Right renal pelvis (tissue), 4 donors: ENCODE results near the gene PLEKHN1. TPM values are rescaled to one million over a fixed set of nuclear protein-coding genes. Genes with fewer than 3 reads are reported as not detected.

ENCODE experiments used
- DNase-seq, 4 donors: peaks; one replicate each; pipeline ENCODE4 v3.0.0-alpha.2; 2013; ENCODE audit warnings: low read depth in 4 of 4, low spot score in 3 of 4, missing footprints in 1 of 4
- polyA plus RNA-seq, 4 donors: library from polyadenylated mRNA; unstranded; fragments of 120-200 nt; gene quantifications; one replicate each; pipeline ENCODE4 v1.2.1, GENCODE V29; 2013; ENCODE audit not compliant: insufficient read length in 4 of 4

The PLEKHN1 gene
- polyA plus RNA-seq, 4 donors, result 0.13 to 1.2 (median 0.46) TPM

- DNase-seq, result peak in 3 of 4 donors; percentile 74 to 78 (median 77)
Observed at GRCh38 chr1:958823-959730, 7.2 kb upstream of the PLEKHN1 start, which contains the start of gene NOC2L. Gene NOC2L (minus strand): TSS chr1:959256. CDS start chr1:959240, 16 bp downstream.

DNA sequence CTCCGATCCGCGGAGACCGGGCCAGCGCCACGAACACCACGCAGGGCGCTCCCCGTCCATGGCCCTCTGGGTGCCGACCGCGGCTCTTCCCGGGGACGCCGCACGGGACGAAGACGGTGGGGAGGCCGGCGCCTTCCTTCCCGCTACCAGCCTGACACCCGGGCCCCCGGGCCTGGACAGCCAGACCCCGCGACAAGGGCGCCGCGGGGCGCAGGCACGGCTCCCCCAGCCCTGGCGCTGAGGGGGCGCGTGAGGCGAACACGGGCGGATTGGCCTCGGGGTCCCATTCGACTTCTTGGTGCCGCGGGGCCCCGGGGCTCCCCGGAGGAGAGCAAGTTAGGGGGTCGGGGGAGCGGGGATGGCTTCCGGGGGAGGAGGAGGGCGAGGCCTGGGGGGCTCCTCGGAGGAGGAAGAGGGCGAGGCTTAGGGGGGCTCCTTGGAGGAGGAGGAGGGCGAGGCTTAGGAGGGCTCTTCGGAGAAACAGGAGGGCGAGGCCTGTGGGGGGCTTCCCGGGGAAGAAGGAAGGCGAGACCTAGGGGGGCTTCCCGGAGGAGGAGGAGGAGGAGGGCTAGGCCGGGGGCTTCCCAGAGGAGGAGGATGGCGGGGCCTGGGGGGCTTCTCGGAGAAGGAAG is 6.4 kb upstream of the PLEKHN1 start:
- no peak for DNase-seq

DNA sequence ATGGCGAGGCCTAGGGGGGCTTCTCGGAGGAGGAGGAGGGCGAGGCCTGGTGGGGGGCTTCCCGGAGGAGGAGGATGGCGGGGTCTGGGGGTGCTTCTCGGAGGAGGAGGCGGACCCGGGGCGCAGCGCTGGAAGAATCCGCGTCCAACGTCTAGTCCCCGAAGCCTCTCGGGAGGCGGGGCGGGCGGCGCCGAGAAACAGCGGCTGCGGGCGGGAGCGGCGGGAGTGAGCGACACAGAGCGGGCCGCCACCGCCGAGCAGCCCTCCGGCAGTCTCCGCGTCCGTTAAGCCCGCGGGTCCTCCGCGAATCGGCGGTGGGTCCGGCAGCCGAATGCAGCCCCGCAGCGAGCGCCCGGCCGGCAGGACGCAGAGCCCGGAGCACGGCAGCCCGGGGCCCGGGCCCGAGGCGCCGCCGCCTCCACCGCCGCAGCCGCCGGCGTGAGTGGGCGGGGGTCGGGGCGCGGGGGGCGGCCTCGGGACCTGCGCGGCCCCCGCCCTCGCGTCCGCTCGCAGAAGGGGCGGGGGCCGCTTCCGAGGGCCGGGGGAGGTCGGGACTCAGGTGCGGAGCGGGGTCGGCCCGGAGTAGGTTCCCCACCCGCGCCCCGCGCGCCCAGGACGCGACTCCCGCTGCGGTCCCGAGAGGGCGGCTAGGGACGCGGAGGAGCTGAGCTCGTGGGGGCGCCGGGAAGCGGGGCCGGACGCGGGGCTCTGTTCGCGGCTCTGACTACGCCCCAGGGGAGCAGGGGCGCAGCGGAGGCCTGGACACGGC is 5.7 kb upstream of the PLEKHN1 start, which contains the start of gene KLHL17:
Gene KLHL17, plus strand, starts transcription at position 222 of the 769 bp plus-strand sequence. Its CDS starts 110 bp downstream, at position 332.
- no peak for DNase-seq

DNA sequence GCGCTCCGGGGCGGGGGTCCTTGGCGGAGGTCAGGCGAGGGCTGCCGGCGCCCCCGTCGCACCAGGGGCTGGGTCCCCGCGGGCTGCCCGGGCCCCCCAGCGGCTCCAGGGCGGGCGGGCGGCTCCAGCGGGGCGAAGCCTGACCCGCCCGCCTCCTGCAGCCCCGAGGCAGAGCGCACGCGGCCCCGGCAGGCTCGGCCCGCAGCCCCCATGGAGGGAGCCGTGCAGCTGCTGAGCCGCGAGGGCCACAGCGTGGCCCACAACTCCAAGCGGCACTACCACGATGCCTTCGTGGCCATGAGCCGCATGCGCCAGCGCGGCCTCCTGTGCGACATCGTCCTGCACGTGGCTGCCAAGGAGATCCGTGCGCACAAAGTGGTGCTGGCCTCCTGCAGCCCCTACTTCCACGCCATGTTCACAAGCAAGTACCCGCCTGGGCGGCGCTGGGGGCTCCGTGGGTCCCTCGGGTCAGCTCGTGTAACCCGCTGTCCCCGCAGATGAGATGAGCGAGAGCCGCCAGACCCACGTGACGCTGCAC is 5.1 kb upstream of the PLEKHN1 start:
- no peak for DNase-seq

DNA sequence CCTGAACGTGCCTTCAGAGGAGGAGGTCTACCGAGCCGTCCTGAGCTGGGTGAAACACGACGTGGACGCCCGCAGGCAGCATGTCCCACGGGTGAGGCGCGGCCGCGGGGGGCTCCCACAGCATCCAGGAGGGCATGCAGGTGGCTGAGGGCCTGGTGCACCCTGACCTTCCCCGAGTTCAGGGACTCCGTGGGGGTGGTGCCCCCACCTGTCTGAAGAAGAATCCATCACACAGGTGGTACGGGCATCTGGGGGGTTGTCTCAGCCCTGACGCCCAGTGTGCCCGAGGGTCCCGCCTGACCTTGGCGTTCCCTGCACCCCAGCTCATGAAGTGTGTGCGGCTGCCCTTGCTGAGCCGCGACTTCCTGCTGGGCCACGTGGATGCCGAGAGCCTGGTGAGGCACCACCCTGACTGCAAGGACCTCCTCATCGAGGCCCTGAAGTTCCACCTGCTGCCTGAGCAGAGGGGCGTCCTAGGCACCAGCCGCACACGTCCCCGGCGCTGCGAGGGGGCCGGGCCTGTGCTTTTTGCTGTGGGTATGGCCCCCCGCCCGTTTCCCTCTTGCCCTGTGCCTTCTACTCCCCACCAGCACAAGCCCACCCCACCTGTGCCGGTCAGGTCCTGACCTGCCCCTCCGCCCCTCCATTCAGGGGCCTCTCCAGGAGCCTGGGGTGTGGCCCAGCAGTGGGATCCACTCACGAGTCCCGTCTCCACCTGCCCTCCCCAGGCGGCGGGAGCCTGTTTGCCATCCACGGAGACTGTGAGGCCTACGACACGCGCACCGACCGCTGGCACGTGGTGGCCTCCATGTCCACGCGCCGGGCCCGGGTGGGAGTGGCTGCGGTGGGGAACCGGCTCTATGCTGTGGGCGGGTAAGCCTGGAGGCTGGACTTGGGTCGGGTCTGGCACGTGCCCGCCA is 3.6 kb upstream of the PLEKHN1 start:
- DNase-seq, result no peak

GRCh38 chr1:963301-963651 is 3.0 kb upstream of the PLEKHN1 start:
- DNase-seq, result no peak

- DNase-seq, result no peak
Observed at GRCh38 chr1:963746-964525, 2.3 kb upstream of the PLEKHN1 start.

GRCh38 chr1:964691-965525 is 1.4 kb upstream of the PLEKHN1 start:
- DNase-seq, result no peak

GRCh38 chr1:965526-966134 is 652 bp upstream of the PLEKHN1 start:
- DNase-seq, result no peak

DNA sequence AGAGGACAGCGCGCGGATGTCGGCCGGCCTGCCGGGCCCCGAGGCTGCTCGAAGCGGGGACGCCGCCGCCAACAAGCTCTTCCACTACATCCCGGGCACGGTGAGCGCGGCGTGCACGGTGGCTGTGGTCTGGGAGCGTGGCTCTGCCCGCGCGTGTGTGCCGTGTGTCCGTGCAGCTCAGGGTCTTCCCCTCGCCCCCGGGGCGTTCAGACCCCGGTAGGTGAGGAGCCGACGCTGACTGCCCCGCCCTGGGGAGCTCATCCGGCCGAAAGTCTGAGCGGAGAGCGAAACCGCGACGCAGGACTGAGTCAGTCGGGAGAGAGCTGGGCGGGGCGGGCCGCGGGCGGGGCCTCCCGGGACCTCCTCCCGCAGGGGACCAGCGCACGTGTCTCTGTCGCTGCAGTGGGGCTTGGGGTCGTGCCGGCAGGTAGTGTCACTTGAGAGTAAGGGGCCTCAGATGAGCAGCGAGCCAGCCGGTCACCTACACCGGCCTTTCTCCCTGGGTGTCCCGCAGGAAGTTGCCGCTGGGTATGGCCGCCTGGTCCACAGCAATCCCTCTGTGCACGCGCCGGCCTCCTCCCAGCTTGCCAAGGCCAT is 520 bp downstream of the PLEKHN1 start:
- no peak for DNase-seq

DNA sequence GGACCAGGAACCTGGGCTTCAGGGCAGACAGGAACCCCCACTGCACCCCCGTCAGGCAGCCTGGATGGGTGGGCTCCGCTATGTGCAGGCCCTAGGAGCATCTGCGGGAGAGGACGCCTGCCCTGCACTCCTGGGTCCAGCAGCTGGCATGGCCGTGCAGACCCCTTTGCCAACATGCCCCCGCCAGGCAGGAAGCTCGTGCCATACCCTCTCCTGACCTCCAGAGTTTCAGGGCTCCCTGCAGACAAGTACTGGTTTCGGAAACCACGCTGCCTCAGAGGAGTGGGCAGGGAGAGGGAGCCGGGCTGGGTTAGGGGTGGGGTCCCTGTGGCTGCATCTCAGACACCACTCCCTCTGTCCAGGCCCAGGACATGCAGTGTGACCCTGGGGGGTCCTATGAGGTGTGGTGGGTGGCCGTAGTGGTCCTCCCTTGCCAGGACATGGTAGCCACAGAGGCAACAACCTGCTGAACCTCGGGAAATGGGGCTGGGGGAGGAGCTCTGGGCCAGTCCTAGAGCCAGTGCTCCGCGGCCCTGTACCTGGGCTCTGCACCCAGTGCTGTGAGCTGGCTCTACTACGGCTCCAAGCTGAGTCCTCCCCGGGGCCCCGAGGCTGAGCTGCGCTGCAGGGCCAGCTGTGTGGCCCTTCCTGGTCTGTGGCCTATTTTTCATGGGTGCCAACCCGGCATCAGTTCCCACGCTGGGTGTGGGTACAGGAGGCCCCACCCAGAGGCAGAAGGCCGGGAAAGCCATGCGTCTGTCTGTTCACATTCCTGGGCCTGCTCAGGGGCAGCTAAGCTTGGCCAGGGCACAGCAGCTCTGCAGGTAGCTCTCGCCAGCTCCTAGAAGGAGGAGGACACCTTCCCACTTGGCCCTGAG is 1.4 kb downstream of the PLEKHN1 start:
- no peak for DNase-seq

DNA sequence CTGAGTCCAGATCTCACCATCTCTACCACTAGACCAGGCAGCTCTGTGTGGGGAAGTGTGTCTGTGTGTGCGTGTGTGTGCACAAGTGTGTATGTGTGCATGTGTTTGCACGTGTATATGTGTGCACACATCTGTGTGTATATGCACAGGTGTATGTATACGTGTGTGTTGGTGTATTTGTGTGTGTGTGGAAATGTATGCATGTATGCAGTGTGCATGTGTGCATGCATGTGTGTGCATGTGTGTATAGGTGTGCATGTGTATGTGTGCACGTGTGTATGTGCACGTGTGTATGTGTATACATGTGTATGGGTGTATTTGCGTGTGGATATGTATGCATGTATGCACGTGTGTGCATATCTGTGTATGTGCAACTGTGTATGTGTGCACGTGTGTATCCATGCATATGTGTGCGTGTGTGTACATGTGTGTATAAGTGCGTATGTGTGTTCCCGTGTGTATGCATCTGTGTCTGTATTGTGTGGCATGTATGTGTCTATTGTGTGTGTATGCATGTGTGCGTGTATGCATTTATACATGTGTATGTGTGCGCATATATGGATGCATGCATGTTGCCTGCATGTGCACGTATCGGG is 3.1 kb downstream of the PLEKHN1 start:
- no peak for DNase-seq

DNA sequence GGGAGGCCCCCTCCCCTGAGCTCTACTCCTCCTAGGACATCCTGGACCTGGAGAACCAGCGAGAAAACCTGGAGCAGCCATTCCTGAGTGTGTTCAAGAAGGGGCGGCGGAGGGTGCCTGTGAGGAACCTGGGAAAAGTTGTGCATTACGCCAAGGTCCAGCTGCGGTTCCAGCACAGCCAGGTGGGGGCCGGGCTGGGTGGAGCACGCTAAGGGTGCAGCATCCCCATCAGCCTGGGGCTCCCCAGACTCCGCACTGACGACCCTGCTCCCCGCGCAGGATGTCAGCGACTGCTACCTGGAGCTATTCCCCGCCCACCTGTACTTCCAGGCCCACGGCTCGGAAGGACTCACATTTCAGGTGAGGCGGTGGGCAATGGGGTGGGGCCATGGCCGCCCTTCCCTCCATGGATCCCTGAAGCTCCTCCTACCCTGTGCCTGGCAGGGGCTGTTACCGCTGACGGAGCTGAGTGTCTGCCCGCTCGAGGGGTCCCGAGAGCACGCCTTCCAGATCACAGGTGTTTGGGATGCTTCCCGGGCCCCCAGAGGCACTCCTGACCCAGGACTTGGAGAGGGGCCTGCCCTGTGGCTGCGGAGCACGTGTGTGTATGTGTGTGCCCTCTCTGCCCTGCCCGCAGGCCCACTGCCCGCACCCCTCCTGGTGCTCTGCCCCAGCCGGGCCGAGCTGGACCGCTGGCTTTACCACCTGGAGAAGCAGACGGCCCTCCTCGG is 4.1 kb downstream of the PLEKHN1 start:
- DNase-seq, result no peak

DNA sequence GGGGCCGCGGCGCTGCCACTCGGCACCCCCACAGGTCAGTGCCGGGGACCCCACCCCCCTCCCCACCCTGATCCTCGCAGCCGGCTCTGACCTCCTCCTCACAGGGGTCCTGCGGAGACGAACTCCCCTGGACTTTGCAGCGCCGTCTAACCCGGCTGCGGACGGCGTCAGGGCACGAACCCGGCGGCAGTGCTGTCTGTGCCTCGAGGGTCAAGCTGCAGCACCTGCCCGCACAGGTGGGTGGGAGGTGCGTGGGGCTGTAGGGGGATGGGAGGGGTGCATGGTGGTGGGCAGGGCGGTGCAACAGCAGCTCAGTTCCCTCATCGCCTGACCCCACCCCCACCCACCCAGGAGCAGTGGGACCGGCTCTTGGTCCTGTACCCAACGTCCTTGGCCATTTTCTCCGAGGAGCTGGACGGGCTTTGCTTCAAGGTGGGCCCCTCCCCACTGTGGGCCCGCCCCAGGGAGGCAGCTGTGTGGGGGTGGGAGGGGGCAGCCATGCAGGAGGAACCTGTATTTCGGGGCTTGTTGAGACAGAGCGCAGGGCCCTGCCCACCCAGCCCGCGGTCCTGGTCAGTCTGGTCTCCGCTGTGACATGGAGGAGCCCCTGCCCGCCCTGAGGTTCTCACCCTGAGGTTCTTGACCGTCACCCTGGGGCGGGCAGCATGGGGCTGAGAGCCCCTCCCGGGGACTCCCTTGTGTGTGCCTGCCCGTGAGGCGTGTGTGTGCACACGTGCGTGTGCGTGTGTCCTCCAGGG is 4.9 kb downstream of the PLEKHN1 start:
- no peak for DNase-seq
